ENCODE results near the gene KLHL29. TPM values are rescaled to one million over a fixed set of nuclear protein-coding genes. Genes with fewer than 3 reads are reported as not detected.
A peak's percentile ranks its signal among the peaks of the same experiment; 100 is the strongest.

Gene KLHL29
- total and polyA plus RNA-seq, 2 donors, result 1.4 to 2.9 TPM

GRCh38 chr2:23445450-23445868 lies 60.5 kb downstream of the KLHL29 start:
- DNase-seq (ENCODE audit: low read depth in 6 of 9, low spot score in 9 of 9), result peak in 1 of 9 donors; percentile 29
- Histone ChIP-seq H3K27ac (ENCODE audit: low read depth in 1 of 2, low read length in 1 of 2) (no peak overlapping the region), H3K4me1 (ENCODE audit: control insufficient read depth in 2 of 2, insufficient read depth in 2 of 2, low read length in 2 of 2) (peaks cover 12 to 13% of the 10 kb centered on the region in 2 donors), H3K4me3 (ENCODE audit: low read length in 2 of 2) (no peak overlapping the region), H3K27me3 (ENCODE audit: control insufficient read depth in 2 of 2, insufficient read depth in 1 of 2, low read length in 1 of 2) (peaks cover 10 to 16% of the 10 kb centered on the region in 2 donors), H3K36me3 (ENCODE audit: control insufficient read depth in 2 of 2, insufficient read depth in 2 of 2, low read length in 1 of 2) (no peaks in the 10 kb centered on the region), H3K9me3 (ENCODE audit: control insufficient read depth in 2 of 2, insufficient read depth in 1 of 2, low read length in 1 of 2) (no peaks in the 10 kb centered on the region)
- WGBS, result 64% methylated on average over 4 of the region's 4 CpGs

GRCh38 chr2:23446916-23447315 lies 61.9 kb downstream of the KLHL29 start:
- Histone ChIP-seq H3K27ac (ENCODE audit: low read depth in 1 of 2, low read length in 1 of 2) (no peak overlapping the region), H3K9me3 (ENCODE audit: control insufficient read depth in 2 of 2, insufficient read depth in 1 of 2, low read length in 1 of 2) (no peaks in the 10 kb centered on the region), H3K4me1 (ENCODE audit: control insufficient read depth in 2 of 2, insufficient read depth in 2 of 2, low read length in 2 of 2) (peaks cover 12 to 15% of the 10 kb centered on the region in 2 donors), H3K36me3 (ENCODE audit: control insufficient read depth in 2 of 2, insufficient read depth in 2 of 2, low read length in 1 of 2) (no peaks in the 10 kb centered on the region), H3K27me3 (ENCODE audit: control insufficient read depth in 2 of 2, insufficient read depth in 1 of 2, low read length in 1 of 2) (peaks cover 13 to 22% of the 10 kb centered on the region in 2 donors), H3K4me3 (ENCODE audit: low read length in 2 of 2) (no peak overlapping the region)
- no peak for DNase-seq (ENCODE audit: low read depth in 6 of 9, low spot score in 9 of 9)
- 91% methylated on average over 5 of the region's 5 CpGs for WGBS

- Histone ChIP-seq H3K4me3 (ENCODE audit: low read length in 2 of 2) (no peak overlapping the region), H3K27ac (ENCODE audit: low read depth in 1 of 2, low read length in 1 of 2) (no peak overlapping the region), H3K36me3 (ENCODE audit: control insufficient read depth in 2 of 2, insufficient read depth in 2 of 2, low read length in 1 of 2) (no peaks in the 10 kb centered on the region), H3K9me3 (ENCODE audit: control insufficient read depth in 2 of 2, insufficient read depth in 1 of 2, low read length in 1 of 2) (no peaks in the 10 kb centered on the region), H3K4me1 (ENCODE audit: control insufficient read depth in 2 of 2, insufficient read depth in 2 of 2, low read length in 2 of 2) (peaks cover 15 to 20% of the 10 kb centered on the region in 2 donors), H3K27me3 (ENCODE audit: control insufficient read depth in 2 of 2, insufficient read depth in 1 of 2, low read length in 1 of 2) (peaks cover 13 to 22% of the 10 kb centered on the region in 2 donors)
- DNase-seq (ENCODE audit: low read depth in 6 of 9, low spot score in 9 of 9), result no peak
- WGBS, result 89% methylated on average over 3 of the region's 3 CpGs
Observed at GRCh38 chr2:23447405-23447804, 62.4 kb downstream of the KLHL29 start.

- WGBS, result 94% methylated on average over 2 of the region's 2 CpGs
- Histone ChIP-seq H3K4me3 (ENCODE audit: low read length in 2 of 2) (no peak overlapping the region), H3K27me3 (ENCODE audit: control insufficient read depth in 2 of 2, insufficient read depth in 1 of 2, low read length in 1 of 2) (peaks cover 14 to 27% of the 10 kb centered on the region in 2 donors), H3K4me1 (ENCODE audit: control insufficient read depth in 2 of 2, insufficient read depth in 2 of 2, low read length in 2 of 2) (peaks cover 25 to 34% of the 10 kb centered on the region in 2 donors), H3K9me3 (ENCODE audit: control insufficient read depth in 2 of 2, insufficient read depth in 1 of 2, low read length in 1 of 2) (no peaks in the 10 kb centered on the region), H3K36me3 (ENCODE audit: control insufficient read depth in 2 of 2, insufficient read depth in 2 of 2, low read length in 1 of 2) (no peaks in the 10 kb centered on the region), H3K27ac (ENCODE audit: low read depth in 1 of 2, low read length in 1 of 2) (no peak overlapping the region)
- no peak for DNase-seq (ENCODE audit: low read depth in 6 of 9, low spot score in 9 of 9)
Observed at GRCh38 chr2:23448906-23449305, 63.9 kb downstream of the KLHL29 start.

- Histone ChIP-seq H3K4me1 (ENCODE audit: control insufficient read depth in 2 of 2, insufficient read depth in 2 of 2, low read length in 2 of 2) (peaks cover 28 to 37% of the 10 kb centered on the region in 2 donors), H3K27ac (ENCODE audit: low read depth in 1 of 2, low read length in 1 of 2) (no peak overlapping the region)
- DNase-seq (ENCODE audit: low read depth in 6 of 9, low spot score in 9 of 9), result no peak
Observed at GRCh38 chr2:23449413-23449812, 64.4 kb downstream of the KLHL29 start.

GRCh38 chr2:23449831-23450331 lies 64.9 kb downstream of the KLHL29 start:
- Histone ChIP-seq H3K27me3 (ENCODE audit: control insufficient read depth in 2 of 2, insufficient read depth in 1 of 2, low read length in 1 of 2) (peaks cover 17 to 34% of the 10 kb centered on the region in 2 donors), H3K9me3 (ENCODE audit: control insufficient read depth in 2 of 2, insufficient read depth in 1 of 2, low read length in 1 of 2) (no peaks in the 10 kb centered on the region), H3K27ac (ENCODE audit: low read depth in 1 of 2, low read length in 1 of 2) (no peak overlapping the region), H3K36me3 (ENCODE audit: control insufficient read depth in 2 of 2, insufficient read depth in 2 of 2, low read length in 1 of 2) (no peaks in the 10 kb centered on the region), H3K4me1 (ENCODE audit: control insufficient read depth in 2 of 2, insufficient read depth in 2 of 2, low read length in 2 of 2) (peaks cover 30 to 40% of the 10 kb centered on the region in 2 donors), H3K4me3 (ENCODE audit: low read length in 2 of 2) (no peak overlapping the region)
- no peak for DNase-seq (ENCODE audit: low read depth in 6 of 9, low spot score in 9 of 9)
- 97% methylated on average over 14 of the region's 14 CpGs for WGBS

More at GRCh38 chr2:23449413-23449812, 64.4 kb downstream of the KLHL29 start:
- Histone ChIP-seq H3K4me3 (ENCODE audit: low read length in 2 of 2) (no peak overlapping the region), H3K9me3 (ENCODE audit: control insufficient read depth in 2 of 2, insufficient read depth in 1 of 2, low read length in 1 of 2) (no peaks in the 10 kb centered on the region), H3K27me3 (ENCODE audit: control insufficient read depth in 2 of 2, insufficient read depth in 1 of 2, low read length in 1 of 2) (peaks cover 17 to 30% of the 10 kb centered on the region in 2 donors), H3K36me3 (ENCODE audit: control insufficient read depth in 2 of 2, insufficient read depth in 2 of 2, low read length in 1 of 2) (no peaks in the 10 kb centered on the region)

- H3K27me3 ChIP-seq (ENCODE audit: control insufficient read depth in 2 of 2, insufficient read depth in 1 of 2, low read length in 1 of 2), result peaks cover 29 to 45% of the 10 kb centered on the region in 2 donors
- peak in 1 of 9 donors; percentile 19 for DNase-seq (ENCODE audit: low read depth in 6 of 9, low spot score in 9 of 9)
- no peaks in the 10 kb centered on the region for H3K9me3 ChIP-seq (ENCODE audit: control insufficient read depth in 2 of 2, insufficient read depth in 1 of 2, low read length in 1 of 2)
- H3K4me1 ChIP-seq (ENCODE audit: control insufficient read depth in 2 of 2, insufficient read depth in 2 of 2, low read length in 2 of 2), result peaks cover 30 to 40% of the 10 kb centered on the region in 2 donors
- no peaks in the 10 kb centered on the region for H3K36me3 ChIP-seq (ENCODE audit: control insufficient read depth in 2 of 2, insufficient read depth in 2 of 2, low read length in 1 of 2)
- WGBS, result 64% methylated on average over 5 of the region's 5 CpGs
- no peak overlapping the region for H3K4me3 ChIP-seq (ENCODE audit: low read length in 2 of 2)
- no peak overlapping the region for H3K27ac ChIP-seq (ENCODE audit: low read depth in 1 of 2, low read length in 1 of 2)
Observed at GRCh38 chr2:23452372-23452771, 67.4 kb downstream of the KLHL29 start.

- no peaks in the 10 kb centered on the region for H3K36me3 ChIP-seq (ENCODE audit: control insufficient read depth in 2 of 2, insufficient read depth in 2 of 2, low read length in 1 of 2)
- peaks cover 30 to 40% of the 10 kb centered on the region in 2 donors for H3K4me1 ChIP-seq (ENCODE audit: control insufficient read depth in 2 of 2, insufficient read depth in 2 of 2, low read length in 2 of 2)
- no peaks in the 10 kb centered on the region for H3K9me3 ChIP-seq (ENCODE audit: control insufficient read depth in 2 of 2, insufficient read depth in 1 of 2, low read length in 1 of 2)
- peak overlapping the region in 1 of 2 donors; percentile 36 for H3K27ac ChIP-seq (ENCODE audit: low read depth in 1 of 2, low read length in 1 of 2)
- H3K27me3 ChIP-seq (ENCODE audit: control insufficient read depth in 2 of 2, insufficient read depth in 1 of 2, low read length in 1 of 2), result peaks cover 29 to 44% of the 10 kb centered on the region in 2 donors
- peak overlapping the region in 1 of 2 donors; percentile 17 for H3K4me3 ChIP-seq (ENCODE audit: low read length in 2 of 2)
- 6% methylated on average over 9 of the region's 9 CpGs for WGBS
- peak in 7 of 9 donors; percentile 40 to 86 (median 53) for DNase-seq (ENCODE audit: low read depth in 6 of 9, low spot score in 9 of 9)
Observed at GRCh38 chr2:23452853-23453420, 68.0 kb downstream of the KLHL29 start.

GRCh38 chr2:23453432-23453831 lies 68.5 kb downstream of the KLHL29 start:
- no peaks in the 10 kb centered on the region for H3K36me3 ChIP-seq (ENCODE audit: control insufficient read depth in 2 of 2, insufficient read depth in 2 of 2, low read length in 1 of 2)
- 61% methylated on average over 8 of the region's 8 CpGs for WGBS
- H3K9me3 ChIP-seq (ENCODE audit: control insufficient read depth in 2 of 2, insufficient read depth in 1 of 2, low read length in 1 of 2), result no peaks in the 10 kb centered on the region
- DNase-seq (ENCODE audit: low read depth in 6 of 9, low spot score in 9 of 9), result no peak
- H3K27me3 ChIP-seq (ENCODE audit: control insufficient read depth in 2 of 2, insufficient read depth in 1 of 2, low read length in 1 of 2), result peaks cover 25 to 44% of the 10 kb centered on the region in 2 donors
- peak overlapping the region in 1 of 2 donors; percentile 17 for H3K4me3 ChIP-seq (ENCODE audit: low read length in 2 of 2)
- peaks cover 27 to 40% of the 10 kb centered on the region in 2 donors for H3K4me1 ChIP-seq (ENCODE audit: control insufficient read depth in 2 of 2, insufficient read depth in 2 of 2, low read length in 2 of 2)
- H3K27ac ChIP-seq (ENCODE audit: low read depth in 1 of 2, low read length in 1 of 2), result peak overlapping the region in 1 of 2 donors; percentile 36

All from thymus (tissue), 11 donors.